Measurements from ENCODE around the gene HECA. TPM values are rescaled to one million over a fixed set of nuclear protein-coding genes. Genes with fewer than 3 reads are reported as not detected.

The HECA gene
- total RNA-seq, 1 donor from 2014 or later = 10.9 TPM

DNA sequence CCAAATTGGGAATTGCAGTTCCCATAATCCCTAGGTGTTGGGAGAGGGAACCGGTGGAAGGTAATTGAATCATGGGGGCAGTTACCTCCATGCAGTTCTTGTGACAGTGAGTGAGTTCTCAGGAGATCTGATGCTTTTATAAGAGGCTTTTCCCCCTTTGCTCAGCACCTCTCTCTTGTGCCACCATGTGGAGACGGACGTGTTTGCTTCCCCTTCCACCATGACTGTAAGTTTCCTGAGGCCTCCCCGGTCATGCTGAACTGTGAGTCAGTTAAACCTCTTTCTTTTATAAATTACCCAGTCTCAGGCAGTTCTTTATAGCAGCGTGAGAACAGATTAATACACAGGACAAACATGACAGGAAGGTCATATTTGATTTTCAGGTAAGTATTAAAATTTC lies 25.3 kb upstream of the HECA start:
- Mint-ChIP-seq H3K9me3 (ENCODE audit: low read depth) (no peaks in the 10 kb centered on the region), H3K36me3 (ENCODE audit: insufficient read depth) (no peaks in the 10 kb centered on the region), H3K27me3 (no peaks in the 10 kb centered on the region), H3K4me1 (ENCODE audit: low read depth) (no peaks in the 10 kb centered on the region), H3K4me3 (ENCODE audit: low read depth) (no peak overlapping the region), H3K27ac (no peak overlapping the region)
- TF ChIP-seq, protein P1, sequence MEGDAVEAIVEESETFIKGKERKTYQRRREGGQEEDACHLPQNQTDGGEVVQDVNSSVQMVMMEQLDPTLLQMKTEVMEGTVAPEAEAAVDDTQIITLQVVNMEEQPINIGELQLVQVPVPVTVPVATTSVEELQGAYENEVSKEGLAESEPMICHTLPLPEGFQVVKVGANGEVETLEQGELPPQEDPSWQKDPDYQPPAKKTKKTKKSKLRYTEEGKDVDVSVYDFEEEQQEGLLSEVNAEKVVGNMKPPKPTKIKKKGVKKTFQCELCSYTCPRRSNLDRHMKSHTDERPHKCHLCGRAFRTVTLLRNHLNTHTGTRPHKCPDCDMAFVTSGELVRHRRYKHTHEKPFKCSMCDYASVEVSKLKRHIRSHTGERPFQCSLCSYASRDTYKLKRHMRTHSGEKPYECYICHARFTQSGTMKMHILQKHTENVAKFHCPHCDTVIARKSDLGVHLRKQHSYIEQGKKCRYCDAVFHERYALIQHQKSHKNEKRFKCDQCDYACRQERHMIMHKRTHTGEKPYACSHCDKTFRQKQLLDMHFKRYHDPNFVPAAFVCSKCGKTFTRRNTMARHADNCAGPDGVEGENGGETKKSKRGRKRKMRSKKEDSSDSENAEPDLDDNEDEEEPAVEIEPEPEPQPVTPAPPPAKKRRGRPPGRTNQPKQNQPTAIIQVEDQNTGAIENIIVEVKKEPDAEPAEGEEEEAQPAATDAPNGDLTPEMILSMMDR (IDR thresholded peaks at IDR 0.05; ENCODE audit: unreplicated experiment) = peak; percentile 30
- no peak for DNase-seq (ENCODE audit: low spot score, unreplicated experiment)

DNA sequence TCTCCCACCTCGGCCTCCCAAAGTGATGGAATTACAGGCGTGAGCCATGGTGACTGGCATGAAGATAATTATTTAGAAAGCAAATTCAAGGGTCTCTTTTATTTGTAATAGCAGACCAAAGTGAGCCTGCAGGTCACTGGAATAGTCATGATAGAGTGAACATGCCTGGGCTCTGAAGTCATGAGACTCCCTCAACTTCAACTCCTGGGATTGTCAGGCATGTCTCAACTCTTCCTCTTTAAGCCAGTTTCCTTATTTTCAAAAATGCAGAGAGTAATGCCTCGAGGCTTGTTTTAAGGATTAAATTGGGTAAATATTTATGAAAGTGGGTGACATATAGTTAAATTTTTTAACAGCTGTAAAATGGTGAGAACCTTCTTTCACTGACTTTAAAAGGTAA lies 22.7 kb upstream of the HECA start:
- Mint-ChIP-seq H3K4me1 (ENCODE audit: low read depth) (no peaks in the 10 kb centered on the region), H3K4me3 (ENCODE audit: low read depth) (no peak overlapping the region), H3K27me3 (peaks cover 7% of the 10 kb centered on the region), H3K36me3 (ENCODE audit: insufficient read depth) (no peaks in the 10 kb centered on the region), H3K27ac (no peak overlapping the region), H3K9me3 (ENCODE audit: low read depth) (no peaks in the 10 kb centered on the region)
- DNase-seq (ENCODE audit: low spot score, unreplicated experiment) = no peak
- TF ChIP-seq, protein P1 (IDR thresholded peaks at IDR 0.05; ENCODE audit: unreplicated experiment) = no peak

DNA sequence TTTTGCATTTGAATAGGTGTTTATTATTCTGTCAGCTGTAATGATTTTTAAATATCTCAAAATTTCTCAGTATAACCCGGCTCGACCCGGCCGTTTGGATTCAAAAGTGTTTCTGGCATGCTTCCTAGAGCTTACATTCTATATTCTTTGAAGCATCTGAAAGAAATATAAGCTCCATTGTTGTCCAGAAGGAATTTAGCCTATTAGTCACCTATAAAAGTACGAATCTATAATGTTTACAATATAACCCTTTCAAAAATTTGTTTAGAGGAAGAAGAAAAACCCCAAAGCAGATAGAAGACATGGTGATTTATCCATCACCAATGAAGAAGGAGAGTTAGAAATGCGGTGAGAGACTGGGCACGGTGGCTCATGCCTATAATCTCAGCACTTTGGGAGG lies 22.3 kb upstream of the HECA start:
- DNase-seq (ENCODE audit: low spot score, unreplicated experiment) = no peak
- H3K36me3 Mint-ChIP-seq (ENCODE audit: insufficient read depth) = no peaks in the 10 kb centered on the region
- H3K27me3 Mint-ChIP-seq = peaks cover 7% of the 10 kb centered on the region
- no peak overlapping the region for H3K4me3 Mint-ChIP-seq (ENCODE audit: low read depth)
- TF ChIP-seq, protein P1 (IDR thresholded peaks at IDR 0.05; ENCODE audit: unreplicated experiment) = no peak
- no peak overlapping the region for H3K27ac Mint-ChIP-seq
- H3K4me1 Mint-ChIP-seq (ENCODE audit: low read depth) = no peaks in the 10 kb centered on the region
- no peaks in the 10 kb centered on the region for H3K9me3 Mint-ChIP-seq (ENCODE audit: low read depth)

DNA sequence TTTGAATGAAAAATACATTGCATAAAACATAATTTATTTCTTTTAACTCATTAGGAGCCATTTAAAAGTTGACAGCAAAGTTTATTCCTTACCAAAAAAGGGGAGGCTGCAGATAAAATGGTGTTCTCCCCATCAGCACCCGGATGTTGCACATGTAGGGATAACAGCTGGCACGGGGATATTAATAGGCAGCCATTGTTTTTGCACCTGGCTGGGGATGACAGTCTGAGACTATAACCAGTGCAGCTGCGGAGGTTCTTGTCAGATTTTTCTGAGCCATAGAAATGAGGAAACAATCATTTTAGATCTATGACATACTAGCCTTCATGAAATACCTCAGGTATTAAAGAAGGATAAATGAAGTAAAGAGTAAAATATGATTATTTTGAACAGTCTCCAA lies 20.1 kb upstream of the HECA start:
- peaks cover 7% of the 10 kb centered on the region for H3K27me3 Mint-ChIP-seq
- H3K4me1 Mint-ChIP-seq (ENCODE audit: low read depth) = no peaks in the 10 kb centered on the region
- H3K4me3 Mint-ChIP-seq (ENCODE audit: low read depth) = no peak overlapping the region
- peaks cover 4% of the 10 kb centered on the region for H3K9me3 Mint-ChIP-seq (ENCODE audit: low read depth)
- H3K27ac Mint-ChIP-seq = no peak overlapping the region
- DNase-seq (ENCODE audit: low spot score, unreplicated experiment) = no peak
- TF ChIP-seq, protein P1 (IDR thresholded peaks at IDR 0.05; ENCODE audit: unreplicated experiment) = no peak
- H3K36me3 Mint-ChIP-seq (ENCODE audit: insufficient read depth) = no peaks in the 10 kb centered on the region

DNA sequence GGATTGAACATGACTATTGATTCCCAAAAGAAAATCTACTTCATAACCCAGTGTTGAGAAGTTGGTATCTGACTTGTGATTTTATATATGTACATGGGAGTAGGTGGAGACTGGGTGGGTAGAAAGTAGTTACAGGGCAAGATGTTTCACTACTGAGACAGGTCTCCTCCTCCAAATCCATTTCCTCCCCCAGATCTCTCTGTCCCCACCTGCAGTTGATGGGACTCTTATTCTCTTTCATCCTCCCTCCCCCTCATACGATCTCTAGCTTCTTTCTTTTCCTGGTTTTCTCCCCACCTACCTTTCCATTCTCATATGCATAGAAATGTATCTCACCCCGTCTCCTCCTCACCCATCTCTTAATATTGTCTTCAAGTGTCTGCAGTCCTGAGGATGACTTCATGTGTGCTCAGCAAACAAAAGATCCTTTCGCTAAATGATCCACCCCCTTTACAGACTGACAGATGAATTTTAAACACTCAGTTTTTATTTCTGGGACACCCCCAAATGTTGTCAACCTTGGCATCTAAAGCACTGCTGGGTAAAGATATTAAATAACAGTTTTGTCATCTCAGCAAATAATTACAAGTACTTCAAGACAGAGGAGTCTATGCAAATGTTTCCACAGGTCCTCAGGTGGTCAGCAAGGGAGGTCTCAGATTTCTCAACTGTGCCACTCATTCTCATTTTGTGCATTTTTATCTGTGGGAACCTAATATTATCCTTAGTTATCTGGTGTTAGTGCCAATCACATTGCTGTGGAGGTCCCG lies 18.7 kb upstream of the HECA start:
- no peak for DNase-seq (ENCODE audit: low spot score, unreplicated experiment)
- Mint-ChIP-seq H3K4me3 (ENCODE audit: low read depth) (no peak overlapping the region), H3K27ac (no peak overlapping the region), H3K27me3 (peaks cover 7% of the 10 kb centered on the region), H3K4me1 (ENCODE audit: low read depth) (no peaks in the 10 kb centered on the region), H3K9me3 (ENCODE audit: low read depth) (peaks cover 11% of the 10 kb centered on the region), H3K36me3 (ENCODE audit: insufficient read depth) (no peaks in the 10 kb centered on the region)
- TF ChIP-seq, protein P1 (IDR thresholded peaks at IDR 0.05; ENCODE audit: unreplicated experiment) = no peak

Measured in progenitor cell of endocrine pancreas (in vitro differentiated cells).